HepG2 (cell line): ENCODE measurements around the gene MTG1. TPM values are rescaled to one million over a fixed set of nuclear protein-coding genes. Genes with fewer than 3 reads are reported as not detected.

Experiments
- ATAC-seq: fragments of 200-7000 bp; cut with Tn5 transposase; 3 replicates; pipeline ENCODE4 v1.9.1; 2020; ENCODE audit warnings: mild to moderate bottlenecking, moderate library complexity
- BruUV-seq: library from RNA; stranded (reverse); fragments of 400-500 nt; replicated peaks from 2 replicates; lab custom pipeline; 2021; lab: Mats Ljungman, UMichigan
- CTCF ChIA-PET: fragments of 300-600 bp; formaldehyde crosslinking; extraction: SDS; loops from one replicate; lab custom pipeline; 2021; ENCODE audit warnings: low total read pairs, inconsistent platforms, low intra/inter-chr PET ratio; lab: Yijun Ruan, JAX
- POLR2A ChIA-PET: fragments of 350-600 bp; sonication (Branson Sonifier 250); formaldehyde crosslinking; loops from one replicate; lab custom pipeline; 2020; ENCODE audit warnings: antibody characterized with exemption, inconsistent platforms; lab: Yijun Ruan, JAX
- DNase-seq: peaks from one replicate; pipeline ENCODE4 v3.0.0-alpha.2; 2015; ENCODE audit warnings: low spot score
- FAIRE-seq: peaks from 3 replicates; lab custom pipeline; 2011; peaks lifted over from hg19 to GRCh38; lab: Jason Lieb, UNC
- H2AFZ ChIP-seq: one replicate; pipeline ENCODE4 v1.6.1; 2011; ENCODE audit warnings: low read length, inconsistent platforms
- H3K27ac ChIP-seq: fragments of 300-600 bp; 3 replicates; pipeline ENCODE4 v1.8.0; 2011; ENCODE audit warnings: mixed run types, mild to moderate bottlenecking, mixed read lengths, low read length, inconsistent platforms; ENCODE audit not compliant: insufficient read depth; ENCODE audit errors: extremely low read length
- H3K27me3 ChIP-seq, 2 experiments: fragments of 200-600 bp in 1 of 2; 2 replicates in 1 of 2; 3 replicates in 1 of 2; pipeline versions ENCODE4 v1.6.0 to v1.8.0; 2011; ENCODE audit warnings: low read length in 2 of 2, mild to moderate bottlenecking in 2 of 2, moderate library complexity in 2 of 2, inconsistent platforms in 1 of 2; ENCODE audit not compliant: insufficient read depth in 2 of 2, control insufficient read depth in 1 of 2
- H3K36me3 ChIP-seq, 2 experiments: fragments of 200-600 bp in 1 of 2; replicated peaks in 1 of 2; 2 replicates in 1 of 2; 3 replicates in 1 of 2; pipeline versions ENCODE4 v1.5.1 to v1.8.0; 2011; ENCODE audit warnings: low read length in 2 of 2, inconsistent platforms in 1 of 2; ENCODE audit not compliant: insufficient read depth in 2 of 2, control insufficient read depth in 1 of 2
- H3K4me1 ChIP-seq: 2 replicates; pipeline ENCODE4 v1.5.1; 2012; ENCODE audit warnings: low read length, inconsistent platforms; ENCODE audit not compliant: insufficient read depth
- H3K4me2 ChIP-seq: 2 replicates; pipeline ENCODE4 v1.6.0; 2011; ENCODE audit warnings: low read depth, low read length, inconsistent platforms
- H3K4me3 ChIP-seq, 3 experiments: fragments of 200-600 bp in 1 of 3; sonication (generic), shearing (Covaris generic) in 1 of 3; replicated peaks in 1 of 3; 2 replicates each; pipeline ENCODE4 v1.5.1; 2011 to 2016; ENCODE audit warnings: low read length in 3 of 3, inconsistent platforms in 2 of 3, low read depth in 2 of 3, mild to moderate bottlenecking in 2 of 3, control low read depth in 1 of 3, mixed read lengths in 1 of 3; ENCODE audit not compliant: insufficient read depth in 1 of 3
- H3K79me2 ChIP-seq: one replicate; pipeline ENCODE4 v1.6.1; 2011; ENCODE audit warnings: low read length, inconsistent platforms; ENCODE audit not compliant: insufficient read depth
- H3K9ac ChIP-seq: 2 replicates; pipeline ENCODE4 v1.6.0; 2011; ENCODE audit warnings: mild to moderate bottlenecking, low read depth, low read length, inconsistent platforms; ENCODE audit not compliant: insufficient read depth
- H3K9me3 ChIP-seq: 2 replicates; pipeline ENCODE4 v1.5.1; 2012; ENCODE audit warnings: mild to moderate bottlenecking, low read length
- H4K20me1 ChIP-seq: 2 replicates; pipeline ENCODE4 v1.6.0; 2011; ENCODE audit warnings: inconsistent platforms, mild to moderate bottlenecking, low read length, moderate library complexity; ENCODE audit not compliant: insufficient read depth
- AKAP8 ChIP-seq: sonication (generic); formaldehyde crosslinking; IDR thresholded peaks from 2 replicates; pipeline ENCODE4 v1.5.1; 2020; ENCODE audit warnings: mild to moderate bottlenecking, missing genetic modification reagents
- BORCS8-MEF2B ChIP-seq: sonication (generic); formaldehyde crosslinking; IDR thresholded peaks from 2 replicates; pipeline ENCODE4 v1.8.0; 2022; ENCODE audit warnings: mild to moderate bottlenecking, missing genetic modification reagents
- KDM2A ChIP-seq: sonication (generic); formaldehyde crosslinking; IDR thresholded peaks from 2 replicates; pipeline ENCODE4 v1.4.0; 2020; ENCODE audit warnings: low read depth, missing genetic modification reagents, borderline replicate concordance
- MED8 ChIP-seq: sonication (generic); formaldehyde crosslinking; IDR thresholded peaks from 2 replicates; pipeline ENCODE4 v1.8.1; 2023; ENCODE audit warnings: mild to moderate bottlenecking, missing genetic modification reagents; ENCODE audit not compliant: insufficient replicate concordance
- NONO ChIP-seq, 2 experiments: fragments of 450-650 bp in 1 of 2; sonication (generic) in 1 of 2; formaldehyde crosslinking in 1 of 2; IDR thresholded peaks in 1 of 2; conservative IDR thresholded peaks in 1 of 2; 2 replicates each; pipeline versions ENCODE4 v1.6.1 to v1.8.0; 2017 to 2022; ENCODE audit warnings: mild to moderate bottlenecking in 1 of 2, missing genetic modification reagents in 1 of 2, moderate library complexity in 1 of 2
- SOX13 ChIP-seq, 3 experiments: fragments of 450-650 bp in 1 of 3; sonication (generic) in 1 of 3; formaldehyde crosslinking in 1 of 3; IDR thresholded peaks in 2 of 3; conservative IDR thresholded peaks in 1 of 3; 2 replicates each; pipeline versions ENCODE4 v1.5.0 to v1.6.1; 2016 to 2020; ENCODE audit warnings: antibody characterized with exemption in 1 of 3, mild to moderate bottlenecking in 1 of 3, missing compliant biosample characterization in 1 of 3, missing genetic modification reagents in 1 of 3, moderate library complexity in 1 of 3
- SSRP1 ChIP-seq: IDR thresholded peaks from 2 replicates; pipeline ENCODE4 v1.6.1; 2016; ENCODE audit warnings: control low read depth
- TBX2 ChIP-seq: sonication (generic); formaldehyde crosslinking; IDR thresholded peaks from 2 replicates; pipeline ENCODE4 v1.5.0; 2020; ENCODE audit warnings: missing genetic modification reagents, mild to moderate bottlenecking, borderline replicate concordance
- WGBS: methylation state at CpG from one replicate; pipeline ENCODE4 v1.1.6; 2017; ENCODE audit warnings: low lambda C conversion rate; 5-methylcytosine and 5-hydroxymethylcytosine counted together
- in situ Hi-C: cut with HindIII; loops from 2 replicates; pipeline ENCODE4 v1.10.0; 2017; ENCODE audit warnings: low pct_unique_long_range_greater_than_20kb; ENCODE audit not compliant: extremely low pct_ligation_motif_present
- intact Hi-C: fragments of 100-400 bp; cut with micrococcal nuclease; formaldehyde crosslinking; loops from one replicate; pipeline ENCODE4 v1.10.0; 2022; ENCODE audit not compliant: unreplicated experiment
- polyA plus RNA-seq, 8 experiments: library from polyadenylated mRNA; depleted of rRNA in 3 of 8; stranded (reverse) in 7 of 8; unstranded in 1 of 8; fragments of >200 nt; fragmentation: Illumina TruSeq in 4 of 8; extraction: Trizol in 4 of 8; gene quantifications; 2 replicates each; pipeline versions ENCODE4 v1.2.1 to v1.2.3, GENCODE V29; 2011 to 2016; ENCODE audit warnings: low read depth in 4 of 8, missing spikeins in 1 of 8, mixed read lengths in 1 of 8; ENCODE audit not compliant: insufficient read depth in 1 of 8
- total RNA-seq, 5 experiments: library from RNA; depleted of rRNA; stranded (reverse); fragments of >200 nt; fragmentation: Illumina TruSeq; extraction: Trizol; gene quantifications; 2 replicates each; pipeline ENCODE4 v1.2.3, GENCODE V29; 2016; ENCODE audit warnings: low read depth in 1 of 5
- TF ChIP-seq, protein P1 (sequence below): sonication (generic); formaldehyde crosslinking; IDR thresholded peaks from 2 replicates; pipeline ENCODE4 v1.4.0; 2020; ENCODE audit warnings: missing genetic modification reagents, low read depth, mild to moderate bottlenecking, borderline replicate concordance
- TF ChIP-seq, protein P2 (sequence below): IDR thresholded peaks from 2 replicates; pipeline ENCODE4 v1.6.1; 2012; ENCODE audit warnings: inconsistent platforms
- TF ChIP-seq, protein P3 (sequence below): sonication (generic); formaldehyde crosslinking; IDR thresholded peaks from 2 replicates; pipeline ENCODE4 v1.9.0; 2022; ENCODE audit warnings: missing genetic modification reagents, mild to moderate bottlenecking, borderline replicate concordance
- TF ChIP-seq, protein P4 (sequence below): sonication (generic); formaldehyde crosslinking; IDR thresholded peaks from 2 replicates; pipeline ENCODE4 v1.4.0; 2020; ENCODE audit warnings: missing genetic modification reagents
- TF ChIP-seq, protein P5 (sequence below): sonication (generic); formaldehyde crosslinking; IDR thresholded peaks from 2 replicates; pipeline ENCODE4 v1.4.0; 2020; ENCODE audit warnings: missing genetic modification reagents

The MTG1 gene
- total and polyA plus RNA-seq, 2 of the 13 experiments (the other 11 are each of a cell fraction or from before 2014, with no cell fraction given) = 42.0 to 103 TPM

DNA sequence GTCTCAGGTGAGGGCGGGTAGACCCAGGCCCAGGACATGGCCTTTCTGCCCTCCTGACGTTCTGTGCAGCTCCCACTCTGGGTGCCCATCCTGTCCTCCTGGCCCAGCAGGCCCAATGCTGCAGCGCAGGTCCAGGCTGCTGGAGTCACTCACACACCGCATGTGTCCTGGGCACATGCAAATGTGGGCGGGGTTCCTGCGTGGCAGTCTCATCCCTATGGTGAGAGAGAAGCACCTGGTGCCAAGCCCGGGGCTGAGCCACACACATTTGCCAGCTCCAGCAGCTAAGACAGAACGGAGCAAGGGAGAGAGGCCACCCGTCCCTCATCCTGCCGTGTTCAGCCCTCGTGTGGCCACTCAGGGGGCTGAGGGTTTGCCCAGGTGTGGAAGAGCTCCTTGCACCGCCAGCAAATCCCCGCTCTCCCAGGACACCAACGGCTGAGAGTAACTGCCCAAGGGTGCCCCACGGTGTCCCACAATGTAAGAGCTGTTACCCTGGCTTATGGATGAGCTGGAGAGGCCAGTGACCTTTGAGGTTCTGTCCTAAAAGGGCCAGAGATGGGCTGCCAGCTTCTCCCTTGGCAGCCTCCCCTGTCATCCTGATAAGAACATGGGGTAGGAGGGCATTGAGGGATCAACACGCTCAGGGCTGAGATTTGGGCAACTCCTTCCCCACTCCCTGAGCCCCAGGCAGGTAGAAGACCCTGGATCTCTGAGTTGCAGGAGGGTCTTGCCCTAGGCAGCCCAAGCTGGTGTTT, 40.6 kb upstream of the MTG1 start:
- no peak overlapping the region for H2AFZ ChIP-seq
- no peaks in the 10 kb centered on the region for H3K27me3 ChIP-seq
- peaks cover 13% of the 10 kb centered on the region; the same call in 1 of the 2 replicates for H4K20me1 ChIP-seq
- no peak overlapping the region for H3K4me2 ChIP-seq
- BruUV-seq = no TSS peak
- no peak overlapping the region for H3K27ac ChIP-seq
- intact Hi-C loops = no loop called here
- peaks cover 5 to 14% of the 10 kb centered on the region in 2 experiments; a peak in 3 of 5 replicates for H3K36me3 ChIP-seq
- no peaks in the 10 kb centered on the region for H3K9me3 ChIP-seq
- H3K9ac ChIP-seq = no peak overlapping the region
- ChIA-PET CTCF (no interaction called here), POLR2A (interaction anchor here (1.2 to 1.5 kb wide), 3 partner anchors 24 to 165 kb away, joined by 3 to 7 read pairs (median 5); partner anchors contain the start of gene PAOX)
- peaks cover 12% of the 10 kb centered on the region for H3K79me2 ChIP-seq
- H3K4me3 ChIP-seq = no peak overlapping the region
- DNase-seq (no peak), FAIRE-seq (no peak), ATAC-seq (no peak)
- 69% methylated on average over 13 of the region's 16 CpGs for WGBS
- in situ Hi-C loops = no loop called here
- H3K4me1 ChIP-seq = peaks cover 41% of the 10 kb centered on the region
- TF ChIP-seq, protein P1, sequence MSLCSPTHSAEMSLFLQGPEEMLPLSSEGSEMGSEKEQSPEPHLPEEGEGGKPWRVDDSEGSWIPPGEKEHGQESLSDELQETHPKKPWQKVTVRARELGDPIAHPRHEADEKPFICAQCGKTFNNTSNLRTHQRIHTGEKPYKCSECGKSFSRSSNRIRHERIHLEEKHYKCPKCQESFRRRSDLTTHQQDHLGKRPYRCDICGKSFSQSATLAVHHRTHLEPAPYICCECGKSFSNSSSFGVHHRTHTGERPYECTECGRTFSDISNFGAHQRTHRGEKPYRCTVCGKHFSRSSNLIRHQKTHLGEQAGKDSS (CRISPR knock-in tag) = no peak
- peak; percentile 62 for TF ChIP-seq KDM2A (CRISPR knock-in tag)
- TF ChIP-seq NONO (IDR thresholded peaks at IDR 0.05) = no peak
- TF ChIP-seq NONO (CRISPR knock-in tag; conservative IDR thresholded peaks at IDR 0.05) = peak; percentile 53; the same call in 1 of the 2 replicates
- TF ChIP-seq, protein P2, sequence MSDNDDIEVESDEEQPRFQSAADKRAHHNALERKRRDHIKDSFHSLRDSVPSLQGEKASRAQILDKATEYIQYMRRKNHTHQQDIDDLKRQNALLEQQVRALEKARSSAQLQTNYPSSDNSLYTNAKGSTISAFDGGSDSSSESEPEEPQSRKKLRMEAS = 0 out of 2 replicates have a peak, but pooled peaks have one; percentile 21
- TF ChIP-seq, protein P3, sequence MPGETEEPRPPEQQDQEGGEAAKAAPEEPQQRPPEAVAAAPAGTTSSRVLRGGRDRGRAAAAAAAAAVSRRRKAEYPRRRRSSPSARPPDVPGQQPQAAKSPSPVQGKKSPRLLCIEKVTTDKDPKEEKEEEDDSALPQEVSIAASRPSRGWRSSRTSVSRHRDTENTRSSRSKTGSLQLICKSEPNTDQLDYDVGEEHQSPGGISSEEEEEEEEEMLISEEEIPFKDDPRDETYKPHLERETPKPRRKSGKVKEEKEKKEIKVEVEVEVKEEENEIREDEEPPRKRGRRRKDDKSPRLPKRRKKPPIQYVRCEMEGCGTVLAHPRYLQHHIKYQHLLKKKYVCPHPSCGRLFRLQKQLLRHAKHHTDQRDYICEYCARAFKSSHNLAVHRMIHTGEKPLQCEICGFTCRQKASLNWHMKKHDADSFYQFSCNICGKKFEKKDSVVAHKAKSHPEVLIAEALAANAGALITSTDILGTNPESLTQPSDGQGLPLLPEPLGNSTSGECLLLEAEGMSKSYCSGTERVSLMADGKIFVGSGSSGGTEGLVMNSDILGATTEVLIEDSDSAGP (CRISPR knock-in tag) = peak; percentile 73; the same call in 1 of the 2 replicates
- TF ChIP-seq SSRP1 = 0 out of 2 replicates have a peak, but pooled peaks have one; percentile 22
- TF ChIP-seq, protein P4, sequence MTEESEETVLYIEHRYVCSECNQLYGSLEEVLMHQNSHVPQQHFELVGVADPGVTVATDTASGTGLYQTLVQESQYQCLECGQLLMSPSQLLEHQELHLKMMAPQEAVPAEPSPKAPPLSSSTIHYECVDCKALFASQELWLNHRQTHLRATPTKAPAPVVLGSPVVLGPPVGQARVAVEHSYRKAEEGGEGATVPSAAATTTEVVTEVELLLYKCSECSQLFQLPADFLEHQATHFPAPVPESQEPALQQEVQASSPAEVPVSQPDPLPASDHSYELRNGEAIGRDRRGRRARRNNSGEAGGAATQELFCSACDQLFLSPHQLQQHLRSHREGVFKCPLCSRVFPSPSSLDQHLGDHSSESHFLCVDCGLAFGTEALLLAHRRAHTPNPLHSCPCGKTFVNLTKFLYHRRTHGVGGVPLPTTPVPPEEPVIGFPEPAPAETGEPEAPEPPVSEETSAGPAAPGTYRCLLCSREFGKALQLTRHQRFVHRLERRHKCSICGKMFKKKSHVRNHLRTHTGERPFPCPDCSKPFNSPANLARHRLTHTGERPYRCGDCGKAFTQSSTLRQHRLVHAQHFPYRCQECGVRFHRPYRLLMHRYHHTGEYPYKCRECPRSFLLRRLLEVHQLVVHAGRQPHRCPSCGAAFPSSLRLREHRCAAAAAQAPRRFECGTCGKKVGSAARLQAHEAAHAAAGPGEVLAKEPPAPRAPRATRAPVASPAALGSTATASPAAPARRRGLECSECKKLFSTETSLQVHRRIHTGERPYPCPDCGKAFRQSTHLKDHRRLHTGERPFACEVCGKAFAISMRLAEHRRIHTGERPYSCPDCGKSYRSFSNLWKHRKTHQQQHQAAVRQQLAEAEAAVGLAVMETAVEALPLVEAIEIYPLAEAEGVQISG (CRISPR knock-in tag) = 0 out of 2 replicates have a peak, but pooled peaks have one; percentile 1
- TF ChIP-seq, protein P5, sequence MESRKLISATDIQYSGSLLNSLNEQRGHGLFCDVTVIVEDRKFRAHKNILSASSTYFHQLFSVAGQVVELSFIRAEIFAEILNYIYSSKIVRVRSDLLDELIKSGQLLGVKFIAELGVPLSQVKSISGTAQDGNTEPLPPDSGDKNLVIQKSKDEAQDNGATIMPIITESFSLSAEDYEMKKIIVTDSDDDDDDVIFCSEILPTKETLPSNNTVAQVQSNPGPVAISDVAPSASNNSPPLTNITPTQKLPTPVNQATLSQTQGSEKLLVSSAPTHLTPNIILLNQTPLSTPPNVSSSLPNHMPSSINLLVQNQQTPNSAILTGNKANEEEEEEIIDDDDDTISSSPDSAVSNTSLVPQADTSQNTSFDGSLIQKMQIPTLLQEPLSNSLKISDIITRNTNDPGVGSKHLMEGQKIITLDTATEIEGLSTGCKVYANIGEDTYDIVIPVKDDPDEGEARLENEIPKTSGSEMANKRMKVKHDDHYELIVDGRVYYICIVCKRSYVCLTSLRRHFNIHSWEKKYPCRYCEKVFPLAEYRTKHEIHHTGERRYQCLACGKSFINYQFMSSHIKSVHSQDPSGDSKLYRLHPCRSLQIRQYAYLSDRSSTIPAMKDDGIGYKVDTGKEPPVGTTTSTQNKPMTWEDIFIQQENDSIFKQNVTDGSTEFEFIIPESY (CRISPR knock-in tag) = 0 out of 2 replicates have a peak, but pooled peaks have one; percentile 11
- TF ChIP-seq TBX2 (CRISPR knock-in tag) = no peak
- no peak for TF ChIP-seq SOX13 (IDR thresholded peaks at IDR 0.05)
- TF ChIP-seq SOX13 (CRISPR knock-in tag; conservative IDR thresholded peaks at IDR 0.05 in 1 of 2, IDR thresholded peaks at IDR 0.05 in 1 of 2) = 0 out of 4 replicates have a peak, but pooled peaks of 1 of the 2 experiments have one; percentile 7
- no peak for TF ChIP-seq BORCS8-MEF2B (CRISPR knock-in tag)
- no peak for TF ChIP-seq MED8
- peak; percentile 96 for TF ChIP-seq AKAP8 (CRISPR knock-in tag)
